IPS-18c (cell line): ENCODE results near the gene MICB.
A peak's percentile ranks its signal among the peaks of the same experiment; 100 is the strongest.
"Not testable (repeated sequence)": the region's sequence is repeated elsewhere in the genome, so short reads cannot be mapped to it uniquely, and the experiment has no call there.

Source experiments
- H3K4me3 ChIP-seq: 2 replicates; pipeline ENCODE4 v1.7.0; 2013; ENCODE audit warnings: low read depth, mild to moderate bottlenecking, low read length, moderate library complexity; ENCODE audit not compliant: insufficient read depth
- H3K9me3 ChIP-seq: one replicate; pipeline ENCODE4 v1.6.1; 2013; ENCODE audit warnings: mild to moderate bottlenecking, low read length, moderate library complexity; ENCODE audit not compliant: control insufficient read depth, insufficient read depth

The MICB gene

GRCh38 chr6:31490115-31490873, 7.7 kb upstream of the MICB start:
- H3K4me3 ChIP-seq: no peak overlapping the region
- peaks cover 4% of the 10 kb centered on the region for H3K9me3 ChIP-seq

GRCh38 chr6:31493550-31493874, 4.4 kb upstream of the MICB start:
- not testable (repeated sequence) for H3K9me3 ChIP-seq, H3K4me3 ChIP-seq

- H3K9me3 ChIP-seq: no peaks in the 10 kb centered on the region
- peak overlapping the region; percentile 66 for H3K4me3 ChIP-seq
Measured at GRCh38 chr6:31493875-31494694, 3.9 kb upstream of the MICB start.

- Histone ChIP-seq H3K4me3 (peak overlapping the region; percentile 66; the same call in 1 of the 2 replicates), H3K9me3 (no peaks in the 10 kb centered on the region)
Measured at GRCh38 chr6:31495580-31495979, 2.4 kb upstream of the MICB start.

GRCh38 chr6:31496826-31497225, 1.1 kb upstream of the MICB start:
- H3K9me3 ChIP-seq, H3K4me3 ChIP-seq: not testable (repeated sequence)

GRCh38 chr6:31498748-31499147, 803 bp downstream of the MICB start:
- Histone ChIP-seq H3K9me3 (no peaks in the 10 kb centered on the region), H3K4me3 (peak overlapping the region; percentile 62)

- H3K9me3 ChIP-seq, H3K4me3 ChIP-seq: not testable (repeated sequence)
Measured at GRCh38 chr6:31499648-31500047, 1.7 kb downstream of the MICB start.

- H3K9me3 ChIP-seq: no peaks in the 10 kb centered on the region
- no peak overlapping the region for H3K4me3 ChIP-seq
Measured at GRCh38 chr6:31502586-31502985, 4.6 kb downstream of the MICB start.

GRCh38 chr6:31509036-31509435, 11.1 kb downstream of the MICB start:
- not testable (repeated sequence) for H3K4me3 ChIP-seq, H3K9me3 ChIP-seq

GRCh38 chr6:31510007-31510406, 12.1 kb downstream of the MICB start:
- Histone ChIP-seq H3K9me3 (no peaks in the 10 kb centered on the region), H3K4me3 (no peak overlapping the region)

GRCh38 chr6:31513456-31514165, 15.7 kb downstream of the MICB start:
- Histone ChIP-seq H3K4me3 (no peak overlapping the region), H3K9me3 (no peaks in the 10 kb centered on the region)

GRCh38 chr6:31521835-31522234, 23.9 kb downstream of the MICB start:
- Histone ChIP-seq H3K9me3 (no peaks in the 10 kb centered on the region), H3K4me3 (no peak overlapping the region)

- no peak overlapping the region for H3K4me3 ChIP-seq
- H3K9me3 ChIP-seq: no peaks in the 10 kb centered on the region
Measured at GRCh38 chr6:31525553-31525931, 27.6 kb downstream of the MICB start.

GRCh38 chr6:31525932-31526591, 28.1 kb downstream of the MICB start:
- no peaks in the 10 kb centered on the region for H3K9me3 ChIP-seq

GRCh38 chr6:31528307-31528777, 30.4 kb downstream of the MICB start:
- H3K9me3 ChIP-seq: no peaks in the 10 kb centered on the region
- no peak overlapping the region for H3K4me3 ChIP-seq

More at GRCh38 chr6:31525932-31526591, 28.1 kb downstream of the MICB start:
- H3K4me3 ChIP-seq: no peak overlapping the region

GRCh38 chr6:31528821-31529328, 30.9 kb downstream of the MICB start, which contains the start of gene MCCD1:
Gene MCCD1, plus strand, starts transcription at chr6:31528962. Its CDS starts 53 bp downstream, at chr6:31529015.
- no peak within 1 kb of the TSS for H3K4me3 ChIP-seq
- no peaks in the 10 kb centered on the region for H3K9me3 ChIP-seq
